NCI-H446 (cell line): ENCODE data around the gene ZMIZ1.
"Not testable (repeated sequence)": the region's sequence is repeated elsewhere in the genome, so short reads cannot be mapped to it uniquely, and the experiment has no call there.

ENCODE experiments used
- DNase-seq, 2 experiments: peaks; one replicate each; lab custom pipeline; 2025; lab: John Stamatoyannopoulos, UW

ZMIZ1 gene

DNA sequence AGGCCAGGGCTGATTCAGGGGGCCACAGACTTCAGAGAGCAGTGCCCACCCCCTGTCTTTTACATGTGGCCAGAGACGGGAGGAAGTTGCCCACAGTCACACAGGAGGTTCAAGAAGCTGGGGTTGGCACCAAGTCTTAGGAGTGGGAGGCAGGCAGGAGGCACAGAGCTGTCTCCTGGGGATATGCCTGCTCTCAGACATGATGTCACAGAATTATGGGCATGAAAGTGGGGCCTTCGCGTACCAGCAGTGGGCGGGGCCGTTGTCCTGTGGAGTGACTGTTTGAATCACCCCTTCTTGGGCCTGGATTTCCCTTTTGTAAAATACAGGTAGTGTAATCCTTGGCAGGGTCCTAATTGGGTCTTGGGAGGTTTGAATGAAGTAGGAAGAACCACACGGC is 197.3 kb downstream of the ZMIZ1 start:
- DNase-seq, result no peak

DNA sequence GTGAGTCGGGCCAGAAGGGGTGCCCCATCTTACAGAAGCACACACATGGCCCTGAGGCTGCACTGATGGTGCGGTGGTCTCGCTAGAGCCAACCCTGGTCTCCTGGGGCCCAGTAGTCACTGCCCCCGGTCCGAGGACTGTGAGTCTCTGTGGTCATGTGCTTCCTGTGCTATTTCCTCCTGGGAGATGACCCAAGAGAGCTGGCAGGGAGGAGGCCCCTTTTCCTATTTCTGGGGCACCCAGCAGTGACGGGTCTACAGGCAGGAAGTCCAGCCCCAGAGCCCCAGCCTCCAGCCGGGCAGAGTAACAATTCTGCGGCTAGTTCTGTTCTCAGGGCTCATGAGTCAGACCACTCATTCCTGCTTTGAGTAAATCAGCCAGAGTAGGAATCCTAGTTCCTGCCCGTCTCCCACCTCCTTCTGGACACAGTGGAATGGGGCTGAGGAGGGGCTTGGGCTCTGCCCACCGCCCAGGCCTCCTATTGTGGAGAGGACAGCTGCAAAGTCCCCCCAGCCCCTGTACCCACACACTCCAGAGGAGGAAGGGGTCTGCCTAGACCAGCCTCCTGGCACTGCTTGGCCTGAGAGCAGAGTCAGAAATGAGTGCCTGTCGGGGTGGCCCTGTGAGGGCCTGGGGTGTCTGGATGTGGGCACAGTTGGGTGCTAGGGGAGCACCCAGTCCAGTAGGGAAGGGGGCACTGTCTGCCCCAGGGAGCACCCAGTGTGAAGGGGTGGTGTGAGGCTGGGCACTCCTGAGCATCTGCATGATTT is 198.0 kb downstream of the ZMIZ1 start:
- DNase-seq, result no peak

GRCh38 chr10:79267499-79267898 is 198.7 kb downstream of the ZMIZ1 start:
- no peak for DNase-seq

DNA sequence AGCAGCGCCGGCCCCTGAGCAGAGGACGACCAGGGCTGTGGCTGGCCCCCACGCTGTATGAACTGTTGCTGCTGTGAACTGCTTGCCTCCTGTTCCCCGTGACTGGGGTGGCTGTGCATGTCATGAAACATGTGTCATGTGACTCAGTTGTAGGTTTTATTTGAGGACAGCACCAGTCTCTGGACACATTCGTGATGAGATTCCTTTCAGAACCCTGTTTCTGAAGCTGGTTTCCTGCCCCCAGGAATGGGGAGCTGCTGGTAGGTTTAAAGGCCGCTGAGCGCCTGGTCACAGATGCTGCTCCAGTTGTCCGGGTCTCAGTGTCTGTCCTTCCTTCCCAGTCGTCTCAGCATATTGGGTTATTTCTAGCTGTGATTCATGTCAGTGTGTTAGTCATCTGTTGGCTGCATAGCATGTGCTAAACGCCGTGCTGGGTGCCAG is 199.4 kb downstream of the ZMIZ1 start:
- DNase-seq, result no peak

GRCh38 chr10:79268742-79269141 is 200.0 kb downstream of the ZMIZ1 start:
- DNase-seq, result no peak

GRCh38 chr10:79269443-79269842 is 200.7 kb downstream of the ZMIZ1 start:
- DNase-seq, result no peak

DNA sequence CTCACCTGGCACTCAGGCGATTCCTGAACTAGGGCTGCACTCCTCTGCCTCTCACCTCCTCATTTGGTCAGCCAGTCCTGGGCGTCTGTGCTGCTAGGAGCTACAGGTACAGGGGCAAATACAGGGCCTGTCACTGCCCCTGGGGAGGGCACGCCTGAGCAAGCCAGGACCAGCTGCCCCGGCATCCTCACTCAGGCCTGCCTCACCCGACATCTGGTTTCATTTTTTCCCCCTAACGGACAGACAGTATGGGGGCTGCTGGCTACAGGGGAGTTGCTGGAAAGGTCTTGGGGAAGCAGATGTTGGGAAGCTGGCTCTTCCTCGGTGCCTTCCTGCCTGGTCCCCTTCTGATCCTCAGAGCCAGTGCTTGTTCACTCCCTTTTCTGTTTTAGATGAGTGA is 201.2 kb downstream of the ZMIZ1 start:
- DNase-seq, result no peak

GRCh38 chr10:79270466-79271246 is 201.9 kb downstream of the ZMIZ1 start:
- no peak for DNase-seq

DNA sequence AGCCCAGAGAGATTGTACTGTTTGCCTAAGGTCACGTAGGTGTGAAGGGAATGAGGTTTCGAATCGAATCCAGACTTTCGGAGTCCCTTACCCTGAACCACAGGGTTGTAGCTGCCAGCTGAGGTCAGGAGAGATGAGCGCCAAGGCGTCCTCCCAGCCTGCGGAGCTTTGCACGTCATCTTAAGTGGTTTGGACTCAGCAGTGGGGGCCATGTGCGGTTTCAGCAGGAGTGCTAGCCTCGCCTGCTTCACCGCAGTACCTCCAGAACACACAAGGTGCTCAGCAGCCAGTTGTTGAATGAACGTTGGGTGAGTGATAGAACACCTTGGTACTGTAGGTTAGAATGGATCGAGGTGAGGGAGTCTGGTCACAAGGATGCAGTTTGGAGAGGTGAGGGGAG is 203.6 kb downstream of the ZMIZ1 start:
- DNase-seq, result no peak

DNA sequence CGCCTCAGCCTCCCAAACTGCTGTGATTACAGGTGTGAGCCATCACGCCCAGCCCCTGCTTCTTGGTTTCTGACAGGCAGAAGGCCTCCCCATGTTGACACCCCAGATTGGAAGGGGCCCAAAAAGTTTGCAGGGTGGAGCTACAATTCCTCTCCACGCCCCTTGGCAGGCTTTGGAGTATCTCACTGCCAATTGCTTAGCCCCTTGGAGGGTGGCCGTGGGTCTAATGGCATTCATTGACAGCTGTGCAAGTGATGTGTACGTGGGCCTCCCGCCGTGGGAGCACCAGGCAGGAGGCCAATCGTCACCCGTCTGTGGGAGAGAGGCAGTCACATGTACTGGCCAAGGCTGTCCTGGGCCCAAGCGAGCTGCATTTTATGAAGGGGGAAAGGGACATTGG is 204.8 kb downstream of the ZMIZ1 start:
- DNase-seq, result peak in 1 of 2 experiments; percentile 76

GRCh38 chr10:79274279-79275104 is 205.7 kb downstream of the ZMIZ1 start:
- peak; percentile 55 to 90 for DNase-seq

GRCh38 chr10:79275105-79275430 is 206.3 kb downstream of the ZMIZ1 start:
- no peak for DNase-seq

- peak in 1 of 2 experiments; percentile 71 for DNase-seq
These were observed 206.7 kb downstream of the ZMIZ1 start for GRCh38 chr10:79275431-79275851.

DNA sequence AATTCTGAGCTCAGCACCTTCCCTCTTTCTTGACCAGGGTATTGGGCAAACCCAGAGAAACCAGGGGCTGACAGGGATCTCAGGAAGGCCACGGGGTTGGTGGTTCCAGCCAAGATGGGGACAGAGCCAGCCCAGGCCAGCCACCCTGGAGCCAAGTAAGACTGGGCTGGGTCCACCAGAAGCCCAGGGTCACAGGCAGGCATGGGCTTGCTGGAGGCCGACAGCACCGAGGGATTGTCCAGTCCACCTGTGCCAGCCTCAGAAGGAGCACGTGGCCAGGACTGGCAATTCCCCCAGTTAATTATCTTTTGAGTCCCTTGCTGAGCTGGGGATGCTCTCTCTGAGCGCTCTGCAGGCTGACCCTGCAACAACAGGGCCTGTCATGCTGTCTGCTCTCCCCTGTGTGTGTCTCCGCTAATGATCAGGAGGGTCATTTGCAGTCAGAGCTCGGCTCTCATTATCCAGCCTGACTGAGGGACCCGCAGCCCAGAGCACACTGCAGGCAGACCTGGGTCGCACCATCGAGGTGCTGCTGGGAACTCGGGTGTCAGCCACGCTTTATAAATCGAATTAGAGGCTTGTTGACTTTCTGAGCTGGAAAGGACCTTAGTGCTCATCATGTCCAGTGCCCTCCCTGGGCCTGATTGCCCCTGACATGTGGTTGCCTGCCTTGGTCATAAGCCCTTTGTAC is 209.0 kb downstream of the ZMIZ1 start:
- DNase-seq, result no peak

DNA sequence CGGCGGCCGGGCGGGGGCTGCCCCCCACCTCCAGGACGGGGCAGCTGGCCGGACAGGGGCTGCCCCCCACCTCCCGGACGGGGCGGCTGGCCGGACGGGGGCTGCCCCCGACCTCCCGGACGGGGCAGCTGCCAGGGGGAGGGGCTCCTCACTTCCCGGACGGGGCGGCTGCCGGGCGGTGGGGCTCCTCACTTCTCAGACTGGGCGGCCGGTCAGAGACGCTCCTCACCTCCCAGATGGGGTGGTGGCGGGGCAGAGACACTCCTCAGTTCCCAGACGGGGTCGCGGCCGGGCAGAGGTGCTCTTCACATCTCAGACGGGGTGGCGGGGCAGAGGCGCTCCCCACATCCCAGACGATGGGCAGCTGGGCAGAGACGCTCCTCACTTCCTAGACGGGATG is 210.3 kb downstream of the ZMIZ1 start:
- DNase-seq, result not testable (repeated sequence)

DNA sequence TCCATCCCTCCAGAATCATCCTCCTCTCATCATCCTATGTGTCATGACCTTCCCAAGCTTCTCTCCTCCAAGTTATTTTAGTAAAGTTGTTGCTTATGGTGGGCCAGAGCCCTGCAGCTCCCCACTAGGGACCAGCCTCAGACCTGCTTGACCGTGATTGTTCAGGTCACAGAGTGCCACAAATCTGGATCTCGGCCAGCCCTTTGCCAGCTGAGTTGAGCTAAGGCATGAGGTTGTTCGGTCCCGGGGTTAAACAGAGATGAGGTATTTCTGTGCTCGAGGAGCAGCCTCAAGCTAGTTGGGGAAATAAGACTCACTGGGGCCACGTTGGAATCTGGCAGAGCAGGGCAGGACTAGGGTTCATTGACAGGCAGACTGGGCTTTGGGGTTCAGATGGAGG is 212.2 kb downstream of the ZMIZ1 start:
- DNase-seq, result no peak

DNA sequence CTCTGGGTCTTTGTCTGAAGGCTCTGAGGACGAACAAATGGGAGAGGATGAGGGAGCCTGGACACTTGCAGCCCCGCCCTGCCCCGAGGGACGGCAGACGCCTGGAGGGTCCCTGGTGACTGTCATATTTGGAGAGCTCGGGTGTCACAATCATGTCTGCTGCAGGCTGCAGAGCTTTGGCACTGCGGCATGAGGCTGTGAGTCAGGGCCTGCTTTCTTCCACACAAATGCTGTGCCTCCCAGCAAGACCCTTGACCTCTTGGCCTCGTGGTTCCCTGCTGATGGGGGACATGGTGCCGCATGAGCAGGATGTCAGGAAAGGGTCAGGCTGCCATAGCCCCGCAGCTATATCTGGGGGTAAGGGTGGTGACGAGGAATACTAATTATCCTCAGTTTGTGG is 213.6 kb downstream of the ZMIZ1 start:
- no peak for DNase-seq

DNA sequence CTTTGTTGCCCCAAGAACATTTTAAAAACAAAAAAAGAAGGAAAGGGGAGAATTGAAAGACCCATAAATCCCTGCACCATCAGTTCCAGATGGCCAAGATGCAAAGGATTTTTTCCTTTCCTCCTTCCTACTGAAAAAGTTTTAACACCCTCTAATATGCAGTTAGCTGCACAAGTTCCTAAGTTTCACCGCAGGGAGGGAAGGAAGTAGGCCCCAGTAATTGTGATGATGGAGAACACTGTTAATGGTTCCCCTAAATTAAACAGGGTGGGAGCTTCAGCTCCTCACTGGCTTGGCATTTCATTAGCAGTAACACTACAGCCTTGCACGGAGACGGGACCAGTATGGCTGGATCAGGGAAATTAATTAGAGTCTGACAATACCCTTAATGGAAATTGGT is 214.8 kb downstream of the ZMIZ1 start:
- no peak for DNase-seq

GRCh38 chr10:79284158-79284871 is 215.5 kb downstream of the ZMIZ1 start:
- no peak for DNase-seq

DNA sequence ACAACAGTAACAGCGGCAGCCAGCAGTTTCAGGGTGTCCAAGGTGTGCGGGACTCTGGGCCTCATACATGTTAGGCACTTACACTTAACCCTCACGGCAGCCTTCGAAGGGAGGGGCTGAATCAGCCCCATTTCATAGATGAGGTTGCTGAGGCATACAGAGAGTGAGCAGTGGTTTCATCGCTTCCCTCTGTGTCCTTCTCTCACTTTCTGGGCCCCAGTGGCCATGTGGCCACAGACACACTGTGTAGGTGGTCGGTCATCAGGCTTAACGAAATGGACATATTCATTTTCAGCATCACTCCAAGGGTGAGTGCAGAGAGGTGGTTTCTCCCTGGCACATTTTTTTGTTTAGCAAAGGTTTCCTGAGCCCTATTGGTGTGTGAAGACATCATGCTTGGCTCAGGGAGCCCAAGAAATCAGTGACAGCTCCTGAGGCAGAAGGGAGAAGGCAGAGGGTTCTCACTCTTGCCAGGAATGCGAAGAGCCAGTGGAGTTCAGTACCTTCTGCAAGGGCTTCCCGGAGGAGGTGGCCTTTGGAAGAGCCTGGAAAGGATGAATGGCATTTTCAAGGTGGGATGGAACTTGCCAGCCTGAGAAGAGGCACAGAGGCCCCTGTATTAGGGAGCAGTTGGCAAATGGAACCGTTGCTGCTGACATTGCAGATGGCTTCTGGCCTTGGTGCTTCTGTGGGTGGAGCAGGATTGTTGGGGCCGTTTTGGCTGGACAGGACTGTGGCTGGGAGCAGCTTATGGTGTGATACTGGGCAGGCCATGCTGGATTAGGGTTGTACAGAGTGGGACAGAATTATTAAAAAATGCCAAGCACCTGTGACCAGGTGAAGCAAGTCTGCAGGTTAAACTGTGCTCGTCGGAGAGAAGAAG is 216.8 kb downstream of the ZMIZ1 start:
- no peak for DNase-seq
